HG03571 (cell line): ENCODE data around the gene OPCML.
A peak's percentile ranks its signal among the peaks of the same experiment; 100 is the strongest.

Source experiments
- ATAC-seq: cut with Tn5 transposase; IDR thresholded peaks from one replicate; pipeline ENCODE4 v1.9.1; 2021; ENCODE audit not compliant: unreplicated experiment

Gene OPCML

DNA sequence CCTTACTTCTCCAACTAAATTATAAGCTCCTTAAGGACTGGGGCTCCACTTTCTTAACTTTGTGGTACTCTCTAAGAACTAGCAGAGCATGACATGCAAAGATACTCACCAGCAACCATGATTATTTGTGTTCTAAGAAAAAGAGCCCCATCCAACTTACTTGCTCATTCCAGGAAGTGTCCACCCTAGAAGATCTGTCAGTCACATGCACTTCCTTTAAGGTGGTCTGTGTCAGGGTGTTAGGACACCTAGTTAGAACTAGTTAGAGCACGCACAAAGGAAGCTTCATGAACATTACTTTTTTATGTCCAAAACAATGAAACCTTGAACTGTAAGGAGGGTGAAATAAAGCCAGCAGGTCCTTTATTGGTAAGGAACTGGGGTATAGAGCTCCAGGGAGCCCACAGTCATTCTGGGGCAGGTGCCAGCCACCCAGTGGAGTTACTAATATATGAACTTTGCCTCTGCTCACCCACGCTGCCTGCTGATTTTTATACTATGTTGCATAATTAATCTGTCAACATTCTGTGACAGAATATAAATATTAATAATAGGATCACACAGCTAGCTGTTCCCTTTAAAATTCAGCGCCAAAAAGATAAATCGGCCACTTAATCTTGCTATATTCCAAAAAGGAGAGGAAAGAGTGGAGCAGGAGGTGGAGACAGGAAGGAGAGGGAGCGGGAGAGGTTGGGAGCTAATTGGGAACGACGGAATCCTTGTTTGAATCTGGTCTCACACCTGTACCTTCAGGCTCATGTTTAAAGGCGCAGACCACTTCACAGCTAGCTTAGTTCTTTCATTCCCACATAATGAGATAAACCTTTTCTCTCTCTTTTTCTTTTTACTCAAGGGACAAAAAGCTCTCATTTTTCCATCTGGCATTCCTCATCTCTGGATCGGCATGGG is 755.0 kb downstream of the OPCML start:
- ATAC-seq, result no peak

- no peak for ATAC-seq
Observed at GRCh38 chr11:132773751-132774150, 758.5 kb downstream of the OPCML start.

DNA sequence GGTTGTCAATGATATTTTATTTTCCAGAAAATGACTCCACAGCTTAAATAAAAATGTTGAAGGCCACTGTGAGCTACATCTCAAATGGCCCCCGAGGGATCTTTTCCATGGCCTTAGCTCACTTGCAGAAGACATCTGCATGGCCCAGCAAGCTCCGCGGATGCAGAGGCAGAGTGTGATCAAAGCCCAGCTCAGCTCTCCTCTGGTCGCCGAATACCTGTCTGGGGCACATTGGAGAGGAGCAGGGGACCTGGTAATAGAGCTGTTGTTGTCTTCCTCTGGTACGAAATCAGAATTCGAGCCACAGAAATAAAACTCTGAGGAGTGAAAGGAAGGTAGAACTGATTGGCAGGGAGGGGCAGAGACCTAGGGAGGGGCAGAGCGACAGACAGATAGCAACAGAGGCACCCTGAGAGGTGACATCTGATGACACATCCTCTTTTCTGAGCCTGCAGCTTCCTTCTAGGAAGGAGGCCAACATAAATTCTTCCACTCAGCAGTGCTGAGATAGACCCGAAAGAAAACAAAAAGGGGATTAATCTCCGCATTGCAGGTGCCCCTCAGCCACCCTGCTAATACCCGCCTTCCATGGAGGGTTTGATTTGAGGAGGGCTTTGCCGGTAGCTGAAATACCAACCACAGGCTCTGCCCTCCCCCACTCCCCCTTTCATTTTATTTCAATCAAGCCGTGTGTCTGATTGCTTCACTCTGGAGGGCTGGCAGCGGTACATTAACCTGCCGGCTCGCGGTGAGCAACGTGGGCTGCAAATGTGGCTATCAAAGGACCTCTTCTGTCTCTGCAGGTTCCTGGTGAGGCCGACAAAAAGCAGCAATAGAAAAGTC is 759.4 kb downstream of the OPCML start:
- ATAC-seq, result no peak

GRCh38 chr11:132771746-132772145 is 760.6 kb downstream of the OPCML start:
- ATAC-seq, result no peak

DNA sequence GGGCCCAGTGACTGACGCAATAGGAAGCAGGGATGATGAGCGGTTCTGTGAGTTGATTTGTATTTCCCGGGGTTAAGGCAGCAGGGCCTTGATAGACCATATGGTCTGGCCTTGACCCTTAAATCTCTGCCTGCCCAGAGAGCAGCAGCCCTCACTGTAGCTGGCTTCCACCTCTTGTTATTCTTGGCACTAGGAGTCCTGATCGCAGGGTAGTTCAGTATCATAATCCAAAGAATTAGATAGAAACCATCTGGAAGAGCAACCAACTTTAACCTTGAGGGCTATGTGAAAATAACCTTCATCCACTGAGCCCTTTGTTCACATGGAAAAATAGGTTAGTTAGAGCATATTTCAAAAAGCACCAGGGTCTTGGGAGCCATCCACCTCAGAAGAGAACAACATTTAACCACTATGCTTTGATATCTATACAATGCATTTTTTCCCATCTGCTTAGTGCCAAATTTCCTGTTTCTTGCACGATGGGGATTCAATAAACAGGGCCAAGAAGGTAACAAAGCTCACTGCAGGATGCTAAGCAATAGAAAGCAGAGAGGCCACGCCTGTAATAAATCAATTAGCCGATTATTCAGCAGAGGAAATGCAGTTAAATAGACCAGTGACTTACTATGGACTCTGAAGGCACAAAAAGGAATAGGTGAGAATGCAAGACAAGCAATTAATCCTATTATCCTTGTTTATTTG is 761.3 kb downstream of the OPCML start:
- no peak for ATAC-seq

DNA sequence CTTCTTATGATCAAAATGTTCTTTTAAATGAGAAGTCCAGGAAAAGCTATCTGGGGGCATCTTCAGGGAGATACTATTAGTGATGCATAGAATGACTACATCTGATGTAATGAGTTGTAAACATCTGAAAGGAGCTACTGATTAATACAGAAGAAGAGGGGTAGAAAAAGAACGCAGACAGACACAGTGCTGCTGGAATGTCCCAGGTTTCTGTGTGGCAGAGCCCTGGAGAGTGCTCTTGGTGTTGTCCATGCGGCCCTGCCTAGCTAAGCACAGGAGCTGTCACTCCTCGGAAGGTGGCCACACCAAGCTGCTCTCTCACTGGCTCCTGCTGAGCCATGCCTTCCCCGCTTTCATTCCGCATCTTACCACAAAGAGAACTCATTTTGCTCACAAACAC is 768.8 kb downstream of the OPCML start:
- ATAC-seq, result no peak

GRCh38 chr11:132755934-132756333 is 776.4 kb downstream of the OPCML start:
- no peak for ATAC-seq

GRCh38 chr11:132751516-132752250 is 780.6 kb downstream of the OPCML start:
- no peak for ATAC-seq

DNA sequence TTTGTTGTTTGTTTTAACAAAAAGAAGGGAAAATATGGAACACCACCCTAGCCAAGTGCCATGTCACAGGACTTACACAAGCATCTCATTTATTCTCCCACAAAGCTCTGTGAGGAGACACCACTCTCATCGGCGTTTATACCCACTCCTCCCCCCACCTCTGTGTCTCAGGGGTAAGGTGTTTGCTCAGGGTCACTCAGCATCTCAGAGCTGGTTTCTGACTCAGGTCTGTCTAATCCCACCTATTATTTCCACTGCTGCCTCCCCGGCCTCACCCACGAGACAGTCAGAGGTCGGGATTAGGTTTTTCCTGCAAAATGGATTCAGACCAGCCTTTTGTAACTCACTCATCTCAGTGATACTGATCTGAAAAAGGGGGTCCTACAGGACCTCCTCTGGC is 786.0 kb downstream of the OPCML start:
- no peak for ATAC-seq

GRCh38 chr11:132745306-132745705 is 787.0 kb downstream of the OPCML start:
- no peak for ATAC-seq

GRCh38 chr11:132744771-132745170 is 787.5 kb downstream of the OPCML start:
- no peak for ATAC-seq

- ATAC-seq, result no peak
Observed at GRCh38 chr11:132743601-132744000, 788.7 kb downstream of the OPCML start.

- ATAC-seq, result no peak
Observed at GRCh38 chr11:132742929-132743328, 789.4 kb downstream of the OPCML start.

- no peak for ATAC-seq
Observed at GRCh38 chr11:132734217-132734616, 798.1 kb downstream of the OPCML start.

DNA sequence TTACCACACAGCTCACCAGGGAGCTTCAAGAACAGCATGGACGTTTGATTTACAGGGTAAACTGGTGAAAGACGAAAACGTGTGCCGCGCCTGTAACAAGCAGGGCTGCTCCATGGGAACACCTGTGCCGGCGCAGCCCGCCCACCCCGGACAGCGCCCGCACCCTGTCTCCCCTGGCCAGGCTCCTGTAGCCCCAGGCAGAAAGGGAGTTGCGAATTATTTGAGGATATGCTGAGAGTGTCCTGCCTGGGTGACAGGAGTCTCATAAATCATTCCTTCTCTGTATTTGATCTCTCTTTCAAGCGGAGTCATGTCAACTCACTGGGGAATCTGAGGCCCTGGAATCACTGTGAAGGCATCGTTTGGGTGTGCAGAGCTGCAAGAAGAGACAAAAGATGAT is 804.3 kb downstream of the OPCML start:
- ATAC-seq, result no peak

DNA sequence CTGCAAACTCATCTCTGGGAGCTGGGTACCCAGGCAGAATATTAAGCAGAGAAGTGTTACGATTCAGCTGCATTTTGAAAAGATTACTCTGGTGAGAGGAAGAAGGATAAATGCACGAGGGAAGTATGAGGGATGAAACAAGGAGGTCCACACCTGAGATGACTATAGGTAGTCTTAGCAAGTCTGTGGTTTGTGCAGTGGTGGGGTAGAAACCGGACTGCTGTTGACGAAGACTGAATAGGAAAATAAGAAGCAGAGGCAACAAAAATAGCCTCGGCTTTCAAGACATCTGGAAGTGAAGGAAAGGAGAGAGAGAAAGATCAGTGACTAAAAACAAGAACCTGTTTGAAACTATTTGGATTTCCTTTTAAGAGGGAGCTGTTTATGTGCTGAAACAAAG is 810.8 kb downstream of the OPCML start:
- ATAC-seq, result no peak

GRCh38 chr11:132719684-132720083 is 812.6 kb downstream of the OPCML start:
- no peak for ATAC-seq

DNA sequence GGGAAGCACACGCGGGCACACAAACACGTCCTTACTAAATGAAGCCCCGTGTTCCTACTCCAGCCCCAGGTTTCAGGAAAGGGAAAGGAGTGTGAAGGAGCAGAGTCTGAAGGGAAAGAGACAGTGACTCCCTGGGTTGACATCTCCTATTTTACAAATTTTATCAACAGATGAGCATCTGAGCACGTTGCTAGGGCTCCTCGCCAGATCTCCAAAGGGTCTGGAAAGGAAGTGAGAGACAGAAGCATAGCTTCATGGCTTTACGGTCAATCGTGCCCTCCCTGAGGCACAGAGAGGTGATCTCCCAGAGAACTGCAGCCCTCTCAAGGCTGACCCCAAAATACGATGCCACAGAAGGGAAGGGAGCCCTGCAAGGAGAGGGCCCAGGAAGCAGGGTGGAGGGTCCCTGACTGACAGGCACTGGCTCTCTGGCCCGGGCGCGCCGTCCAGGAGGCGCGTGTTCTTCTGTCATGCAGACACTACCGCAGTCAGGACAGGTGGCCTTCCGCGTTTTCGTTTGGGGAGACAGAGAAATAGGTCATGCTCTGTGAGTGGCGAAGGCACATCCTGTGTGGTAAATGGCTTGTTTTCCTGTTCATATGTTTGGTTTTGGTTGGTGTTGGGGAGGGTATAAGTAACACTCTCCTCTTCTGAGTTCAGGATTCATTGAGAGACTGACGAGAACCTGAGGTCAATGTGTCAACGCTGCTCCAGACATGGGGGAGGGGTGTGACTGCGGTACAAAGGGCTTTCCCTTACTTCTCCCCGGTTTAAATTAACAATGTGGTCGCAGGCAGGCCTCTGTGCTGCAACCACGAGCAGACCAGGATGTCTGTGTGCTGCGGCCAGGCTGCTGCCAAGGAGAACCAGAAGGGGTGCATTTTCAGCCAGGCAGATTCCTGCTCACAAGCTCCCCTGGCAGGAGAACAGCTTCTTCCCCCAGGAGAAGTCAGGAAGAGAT is 813.3 kb downstream of the OPCML start:
- ATAC-seq, result peak; percentile 51

GRCh38 chr11:132717824-132718223 is 814.5 kb downstream of the OPCML start:
- ATAC-seq, result no peak

GRCh38 chr11:132716037-132716436 is 816.3 kb downstream of the OPCML start:
- no peak for ATAC-seq
